Kidney (tissue), 14 donors: Measurements from ENCODE around the gene FBXL20. TPM values are rescaled to one million over a fixed set of nuclear protein-coding genes. Genes with fewer than 3 reads are reported as not detected.

Experiments
- DNase-seq, 5 donors: peaks; one replicate each; pipeline ENCODE4 v3.0.0-alpha.2; 2013 to 2020
- FAIRE-seq: peaks from 2 replicates; lab custom pipeline; 2012; peaks lifted over from hg19 to GRCh38; lab: Jason Lieb, UNC
- H3K27ac ChIP-seq, 2 donors: one replicate each; pipeline ENCODE4 v1.7.0; 2013; ENCODE audit warnings: low read depth in 2 of 2, low read length in 2 of 2, inconsistent platforms in 1 of 2
- H3K27me3 ChIP-seq: one replicate; pipeline ENCODE4 v1.7.1; 2013; ENCODE audit warnings: low read length, inconsistent platforms; ENCODE audit not compliant: control insufficient read depth, insufficient read depth
- H3K36me3 ChIP-seq, 3 donors: one replicate each; pipeline versions ENCODE4 v1.7.0 to v1.7.1; 2013; ENCODE audit warnings: low read length in 3 of 3, control low read depth in 1 of 3, inconsistent platforms in 1 of 3; ENCODE audit not compliant: insufficient read depth in 3 of 3, control insufficient read depth in 2 of 3
- H3K4me1 ChIP-seq, 3 donors: one replicate each; pipeline versions ENCODE4 v1.7.0 to v1.7.1; 2013; ENCODE audit warnings: low read length in 3 of 3, inconsistent platforms in 1 of 3, low read depth in 1 of 3; ENCODE audit not compliant: control insufficient read depth in 2 of 3, insufficient read depth in 2 of 3
- H3K4me3 ChIP-seq, 3 donors: one replicate each; pipeline versions ENCODE4 v1.7.0 to v1.8.1; 2013; ENCODE audit warnings: low read length in 3 of 3, control low read depth in 1 of 3, inconsistent platforms in 1 of 3
- H3K9ac ChIP-seq, 3 donors: one replicate each; pipeline versions ENCODE4 v1.7.0 to v1.7.1; 2013; ENCODE audit warnings: low read length in 3 of 3, control low read depth in 1 of 3, inconsistent platforms in 1 of 3
- H3K9me3 ChIP-seq, 3 donors: one replicate each; pipeline versions ENCODE4 v1.7.0 to v1.7.1; 2013; ENCODE audit warnings: low read length in 3 of 3, control low read depth in 1 of 3, inconsistent platforms in 1 of 3; ENCODE audit not compliant: control insufficient read depth in 2 of 3, insufficient read depth in 1 of 3
- CTCF ChIP-seq: IDR thresholded peaks from 3 replicates; pipeline ENCODE4 v1.5.1; 2012; ENCODE audit warnings: mild to moderate bottlenecking, moderate library complexity, borderline replicate concordance; ENCODE audit not compliant: insufficient read depth; ENCODE audit errors: extremely low read depth
- intact Hi-C: fragments of 100-400 bp; cut with DNase I; formaldehyde crosslinking; loops from one replicate; pipeline ENCODE4 v1.11.1; 2022
- polyA plus RNA-seq: library from polyadenylated mRNA; stranded (reverse); fragments of 350-450 nt; fragmentation: Illumina TruSeq; extraction: RNeasy Lipid Tissue Mini Kit (QIAGEN cat#74804); gene quantifications from one replicate; pipeline ENCODE4 v1.2.3, GENCODE V29; 2014; ENCODE audit warnings: low read depth, low replicate concordance; ENCODE audit not compliant: insufficient read depth
- total RNA-seq: library from RNA; stranded (reverse); fragmentation: NEBNext Ultra II Directional; extraction: Animal tissue kit (Norgen Biotek cat#: 25700); gene quantifications from one replicate; pipeline ENCODE4 v1.2.1, GENCODE V29; 2021
- donor health status: control.
- donor health status: control.
- donor health status: control.
- donor health status: control.
- donor health status: control.
- donor health status: DM: yes; HTN: yes; CAD: no.
- donor health status: Normal renal cell carcinoma (clear cell type).

FBXL20 gene
- total and polyA plus RNA-seq, 2 donors from 2014 or later = 3.2 to 16.1 TPM

GRCh38 chr17:39306509-39307212, 94.8 kb downstream of the FBXL20 start:
- Histone ChIP-seq H3K27ac (no peak overlapping the region), H3K4me1 (no peaks in the 10 kb centered on the region), H3K27me3 (no peaks in the 10 kb centered on the region), H3K36me3 (no peaks in the 10 kb centered on the region), H3K4me3 (no peak overlapping the region), H3K9ac (no peak overlapping the region), H3K9me3 (no peaks in the 10 kb centered on the region)
- TF ChIP-seq CTCF = no peak
- FAIRE-seq (no peak), DNase-seq (no peak)
- intact Hi-C loops = no loop called here

- H3K4me3 ChIP-seq = no peak overlapping the region
- DNase-seq (no peak), FAIRE-seq (no peak)
- TF ChIP-seq CTCF = no peak
- no peaks in the 10 kb centered on the region for H3K9me3 ChIP-seq
- H3K36me3 ChIP-seq = no peaks in the 10 kb centered on the region
- no peaks in the 10 kb centered on the region for H3K27me3 ChIP-seq
- no peak overlapping the region for H3K27ac ChIP-seq
- intact Hi-C loops = no loop called here
- H3K4me1 ChIP-seq = no peaks in the 10 kb centered on the region
- no peak overlapping the region for H3K9ac ChIP-seq
These were observed 95.4 kb downstream of the FBXL20 start for GRCh38 chr17:39305978-39306377.

- no peaks in the 10 kb centered on the region for H3K9me3 ChIP-seq
- no peak for TF ChIP-seq CTCF
- H3K4me3 ChIP-seq = no peak overlapping the region
- no peaks in the 10 kb centered on the region for H3K27me3 ChIP-seq
- H3K9ac ChIP-seq = no peak overlapping the region
- no peaks in the 10 kb centered on the region for H3K36me3 ChIP-seq
- FAIRE-seq (no peak), DNase-seq (no peak)
- no peaks in the 10 kb centered on the region for H3K4me1 ChIP-seq
- intact Hi-C loops = no loop called here
- H3K27ac ChIP-seq = no peak overlapping the region
These were observed 97.2 kb downstream of the FBXL20 start for GRCh38 chr17:39304188-39304587.
